Activated T-helper 2 cell treated with anti-CD3 and anti-CD28 coated beads, Interferon-gamma antibody, Interleukin-2, Interleukin-4, amounts not matched to agents 10 μg/mL and 5 μg/mL and 100 μg/mL, durations not matched to agents 14 hours and 24 hours and 36 hours (primary cell): ENCODE data around the gene IPP. TPM values are rescaled to one million over a fixed set of nuclear protein-coding genes. Genes with fewer than 3 reads are reported as not detected.
"Not testable (repeated sequence)": the region's sequence is repeated elsewhere in the genome, so short reads cannot be mapped to it uniquely, and the experiment has no call there.

ENCODE experiments used
- DNase-seq: peaks from one replicate; pipeline ENCODE4 v3.0.0; 2021; ENCODE audit warnings: low spot score
- H3K27ac Mint-ChIP-seq: one replicate; pipeline ENCODE4 v1.8.0; 2021; ENCODE audit warnings: mixed read lengths
- H3K27me3 Mint-ChIP-seq: one replicate; pipeline ENCODE4 v1.8.0; 2021; ENCODE audit warnings: low read depth, mixed read lengths
- H3K36me3 Mint-ChIP-seq: one replicate; pipeline ENCODE4 v1.8.0; 2021; ENCODE audit warnings: low read depth, mixed read lengths
- H3K4me1 Mint-ChIP-seq: one replicate; pipeline ENCODE4 v1.8.0; 2021; ENCODE audit warnings: low read depth, mixed read lengths
- H3K4me3 Mint-ChIP-seq: one replicate; pipeline ENCODE4 v1.8.0; 2021; ENCODE audit warnings: low read depth, mild to moderate bottlenecking, moderate library complexity, mixed read lengths
- H3K9me3 Mint-ChIP-seq: one replicate; pipeline ENCODE4 v1.8.0; 2021; ENCODE audit warnings: mixed read lengths
- intact Hi-C: fragments of 100-400 bp; cut with micrococcal nuclease; formaldehyde crosslinking; loops from one replicate; pipeline ENCODE4 v1.15.1; 2023
- total RNA-seq: library from RNA; stranded (reverse); gene quantifications from 2 replicates; pipeline ENCODE4 v1.2.3, GENCODE V29; 2022

Gene IPP
- total RNA-seq, 1 donor from 2014 or later = 14.7 TPM

GRCh38 chr1:45765999-45766792, 15.7 kb upstream of the IPP start:
- intact Hi-C loops = no loop called here
- Mint-ChIP-seq H3K4me3 (no peak overlapping the region), H3K27me3 (peaks cover 5% of the 10 kb centered on the region), H3K9me3 (no peaks in the 10 kb centered on the region), H3K4me1 (no peaks in the 10 kb centered on the region), H3K36me3 (no peaks in the 10 kb centered on the region), H3K27ac (no peak overlapping the region)
- DNase-seq = no peak

GRCh38 chr1:45762291-45762690, 11.8 kb upstream of the IPP start:
- no peak for DNase-seq
- no peak overlapping the region for H3K4me3 Mint-ChIP-seq
- H3K4me1 Mint-ChIP-seq = no peaks in the 10 kb centered on the region
- H3K27ac Mint-ChIP-seq = no peak overlapping the region
- H3K27me3 Mint-ChIP-seq = peaks cover 23% of the 10 kb centered on the region
- intact Hi-C loops = no loop called here
- H3K36me3 Mint-ChIP-seq = no peaks in the 10 kb centered on the region
- no peaks in the 10 kb centered on the region for H3K9me3 Mint-ChIP-seq

DNA sequence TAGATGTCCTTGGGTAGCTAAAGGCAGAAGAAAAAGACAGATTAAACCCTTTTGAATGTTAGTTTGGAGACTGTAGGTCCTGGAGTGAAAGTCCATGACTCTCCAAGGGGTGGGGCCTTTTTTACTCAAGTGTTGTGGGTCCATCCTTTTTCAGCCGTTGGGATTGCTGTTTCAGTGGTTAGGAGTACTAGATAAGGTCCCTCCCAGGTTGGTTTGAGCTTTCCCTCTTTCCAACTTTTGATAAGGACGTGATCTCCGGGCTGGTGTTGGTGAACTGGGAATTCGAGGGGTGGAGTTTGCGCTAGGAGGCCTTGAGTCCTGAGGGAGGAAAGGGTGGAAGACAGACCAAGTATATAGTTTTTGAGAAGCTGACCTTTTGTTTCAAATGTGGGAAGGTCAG, 5.2 kb upstream of the IPP start:
- Mint-ChIP-seq H3K4me1 (peaks cover 2% of the 10 kb centered on the region), H3K27ac (no peak overlapping the region)

GRCh38 chr1:45753248-45754037, 3.0 kb upstream of the IPP start:
- DNase-seq = no peak
- Mint-ChIP-seq H3K4me3 (no peak overlapping the region), H3K9me3 (peaks cover 18% of the 10 kb centered on the region), H3K4me1 (peaks cover 11% of the 10 kb centered on the region), H3K36me3 (peaks cover 8% of the 10 kb centered on the region), H3K27ac (no peak overlapping the region), H3K27me3 (peaks cover 8% of the 10 kb centered on the region)
- intact Hi-C loops = loop anchor here (10.0 kb wide), 1 partner anchor 169 kb away; the partner anchor contains the start of gene NASP

More for the DNA sequence above, 5.2 kb upstream of the IPP start:
- Mint-ChIP-seq H3K4me3 (no peak overlapping the region), H3K36me3 (peaks cover 8% of the 10 kb centered on the region), H3K27me3 (peaks cover 19% of the 10 kb centered on the region), H3K9me3 (peaks cover 18% of the 10 kb centered on the region)
- intact Hi-C loops = loop anchor here (10.0 kb wide), 1 partner anchor 171 kb away; the partner anchor contains the start of gene NASP
- DNase-seq = no peak

- Mint-ChIP-seq H3K9me3 (peaks cover 18% of the 10 kb centered on the region), H3K27me3 (no peaks in the 10 kb centered on the region), H3K4me1 (peaks cover 14% of the 10 kb centered on the region), H3K27ac (no peak overlapping the region), H3K36me3 (peaks cover 8% of the 10 kb centered on the region), H3K4me3 (no peak overlapping the region)
- DNase-seq = no peak
- intact Hi-C loops = loop anchor here (10.0 kb wide), 1 partner anchor 168 kb away; the partner anchor contains the start of gene NASP
Observed at GRCh38 chr1:45752441-45753052, 2.1 kb upstream of the IPP start.

GRCh38 chr1:45752014-45752413, 1.6 kb upstream of the IPP start:
- Mint-ChIP-seq H3K4me3 (peak overlapping the region; percentile 31), H3K27ac (peak overlapping the region; percentile 51), H3K4me1 (peaks cover 14% of the 10 kb centered on the region), H3K27me3 (no peaks in the 10 kb centered on the region), H3K36me3 (peaks cover 8% of the 10 kb centered on the region), H3K9me3 (peaks cover 18% of the 10 kb centered on the region)
- intact Hi-C loops = loop anchor here (10.0 kb wide), 1 partner anchor 167 kb away; the partner anchor contains the start of gene NASP
- DNase-seq = no peak

DNA sequence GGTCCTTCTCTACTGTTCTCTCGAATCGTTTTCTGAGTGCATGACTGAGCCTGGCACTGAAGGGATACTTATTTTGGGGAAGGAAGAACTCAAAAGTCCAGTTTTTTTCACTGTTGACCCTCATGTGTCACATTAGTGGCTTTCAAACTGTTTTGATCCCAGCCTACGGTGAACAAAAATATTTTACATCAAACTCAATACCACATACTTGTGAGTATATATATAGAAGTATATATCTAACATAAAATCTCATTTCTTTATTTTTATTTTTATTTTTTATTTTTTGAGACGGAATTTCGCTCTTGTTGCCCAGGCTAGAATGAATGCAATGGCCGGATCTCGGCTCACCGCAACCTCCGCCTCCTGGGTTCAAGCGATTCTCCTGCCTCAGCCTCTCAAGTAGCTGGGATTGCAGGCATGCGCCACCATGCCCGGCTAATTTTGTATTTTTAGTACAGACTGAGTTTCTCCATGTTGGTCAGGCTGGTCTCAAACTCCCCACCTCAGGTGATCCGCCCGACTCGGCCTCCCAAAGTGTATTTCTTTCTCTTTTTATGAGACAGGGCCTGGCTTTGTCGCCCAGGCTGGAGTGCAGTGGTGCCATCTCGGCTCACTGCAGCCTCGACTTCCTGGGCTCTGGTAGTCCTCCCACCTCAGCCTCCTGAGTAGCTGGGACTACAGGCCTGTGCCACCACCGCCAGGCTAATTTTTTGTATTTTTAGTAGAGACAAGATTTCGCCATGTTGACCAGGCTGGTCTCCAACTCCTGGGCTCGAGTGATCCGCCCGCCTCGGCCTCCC, 786 bp upstream of the IPP start:
- H3K27me3 Mint-ChIP-seq, H3K36me3 Mint-ChIP-seq, DNase-seq: not testable (repeated sequence)
- peak overlapping the region; percentile 96 for H3K4me3 Mint-ChIP-seq
- peaks cover 18% of the 10 kb centered on the region for H3K9me3 Mint-ChIP-seq
- intact Hi-C loops = loop anchor here (2.0 to 10.0 kb wide), 2 partner anchors 52 to 166 kb away; partner anchors contain the start of genes MAST2 and NASP
- H3K4me1 Mint-ChIP-seq = peaks cover 14% of the 10 kb centered on the region
- peak overlapping the region; percentile 98 for H3K27ac Mint-ChIP-seq

GRCh38 chr1:45746922-45747321, 3.5 kb downstream of the IPP start:
- DNase-seq = no peak
- intact Hi-C loops = no loop called here
- peaks cover 14% of the 10 kb centered on the region for H3K4me1 Mint-ChIP-seq
- peaks cover 11% of the 10 kb centered on the region for H3K36me3 Mint-ChIP-seq
- H3K4me3 Mint-ChIP-seq = no peak overlapping the region
- no peaks in the 10 kb centered on the region for H3K27me3 Mint-ChIP-seq
- no peaks in the 10 kb centered on the region for H3K9me3 Mint-ChIP-seq
- H3K27ac Mint-ChIP-seq = no peak overlapping the region

GRCh38 chr1:45739641-45740156, 10.8 kb downstream of the IPP start:
- H3K4me3 Mint-ChIP-seq, intact Hi-C loops: not testable (repeated sequence)

GRCh38 chr1:45739137-45739536, 11.3 kb downstream of the IPP start:
- no peak for DNase-seq
- intact Hi-C loops = no loop called here
- no peaks in the 10 kb centered on the region for H3K9me3 Mint-ChIP-seq
- no peak overlapping the region for H3K4me3 Mint-ChIP-seq
- H3K27ac Mint-ChIP-seq = no peak overlapping the region
- no peaks in the 10 kb centered on the region for H3K27me3 Mint-ChIP-seq
- peaks cover 22% of the 10 kb centered on the region for H3K36me3 Mint-ChIP-seq
- H3K4me1 Mint-ChIP-seq = no peaks in the 10 kb centered on the region

More at GRCh38 chr1:45739641-45740156, 10.8 kb downstream of the IPP start:
- not testable (repeated sequence) for H3K4me1 Mint-ChIP-seq, H3K27me3 Mint-ChIP-seq, H3K9me3 Mint-ChIP-seq, H3K27ac Mint-ChIP-seq, DNase-seq
- peaks cover 24% of the 10 kb centered on the region for H3K36me3 Mint-ChIP-seq

- peaks cover 3% of the 10 kb centered on the region for H3K36me3 Mint-ChIP-seq
- no peak overlapping the region for H3K4me3 Mint-ChIP-seq
- intact Hi-C loops = no loop called here
- H3K9me3 Mint-ChIP-seq = no peaks in the 10 kb centered on the region
- peaks cover 4% of the 10 kb centered on the region for H3K4me1 Mint-ChIP-seq
- H3K27me3 Mint-ChIP-seq = no peaks in the 10 kb centered on the region
- H3K27ac Mint-ChIP-seq = no peak overlapping the region
- no peak for DNase-seq
Observed at GRCh38 chr1:45730780-45731319, 19.6 kb downstream of the IPP start.
